Erythroblast (primary cell): ENCODE results near the gene SNX3.

ENCODE experiments used
- GATA1 ChIP-seq: IDR thresholded peaks from 2 replicates; pipeline ENCODE4 v1.6.1; 2011; ENCODE audit warnings: low read depth, mild to moderate bottlenecking, control low read depth, low read length, moderate library complexity
- POLR2A ChIP-seq: IDR thresholded peaks from 2 replicates; pipeline ENCODE4 v1.6.1; 2011; ENCODE audit warnings: mild to moderate bottlenecking, low read length

DNA sequence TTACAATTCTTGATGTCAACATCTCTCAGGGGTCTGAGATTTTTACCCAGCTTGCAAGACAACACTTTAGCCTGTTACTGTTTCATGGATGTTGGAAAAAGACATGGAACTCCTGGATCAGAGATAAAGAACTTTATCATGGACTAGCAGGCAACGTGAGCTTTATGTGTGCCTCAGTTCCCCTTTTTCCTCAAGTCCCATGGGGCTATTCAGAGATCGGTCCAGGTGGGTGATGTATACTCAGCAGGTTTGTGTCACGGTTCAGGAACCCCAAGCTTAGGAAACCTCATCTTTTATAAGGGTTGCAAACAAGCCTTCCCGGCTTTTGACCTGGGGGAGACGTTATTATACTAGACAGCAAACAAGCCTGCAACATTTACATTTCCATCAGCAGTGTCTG, 49.0 kb upstream of the SNX3 start:
- TF ChIP-seq POLR2A = no peak
- TF ChIP-seq GATA1 = no peak
